Central memory CD8-positive, alpha-beta T cell (primary cell): ENCODE data around the gene SLC30A7.

Experiments used
- ATAC-seq: fragments of 150-1000 bp; cut with Tn5 transposase; replicated peaks from 2 replicates; pipeline ENCODE4 v1.10.0; 2022; ENCODE audit warnings: mild to moderate bottlenecking, moderate FRiP score, moderate number of reproducible peaks; ENCODE audit not compliant: poor library complexity, severe bottlenecking; ENCODE audit errors: extremely low read depth
- DNase-seq, 2 donors: peaks; one replicate each; pipeline ENCODE4 v3.0.0; 2021; ENCODE audit warnings: low spot score in 2 of 2
- H3K27ac Mint-ChIP-seq: one replicate; pipeline ENCODE4 v1.8.0; 2022; ENCODE audit warnings: low read depth, mild to moderate bottlenecking, moderate library complexity, mixed read lengths
- H3K27me3 Mint-ChIP-seq: one replicate; pipeline ENCODE4 v1.8.0; 2022; ENCODE audit warnings: mixed read lengths
- H3K36me3 Mint-ChIP-seq: one replicate; pipeline ENCODE4 v1.8.0; 2022; ENCODE audit warnings: mild to moderate bottlenecking, moderate library complexity, mixed read lengths; ENCODE audit not compliant: insufficient read depth
- H3K4me1 Mint-ChIP-seq: one replicate; pipeline ENCODE4 v1.8.0; 2022; ENCODE audit warnings: mixed read lengths
- H3K4me3 Mint-ChIP-seq: one replicate; pipeline ENCODE4 v1.8.0; 2022; ENCODE audit warnings: mild to moderate bottlenecking, moderate library complexity, mixed read lengths
- H3K9me3 Mint-ChIP-seq: one replicate; pipeline ENCODE4 v1.8.0; 2022; ENCODE audit warnings: mixed read lengths

Gene SLC30A7

DNA sequence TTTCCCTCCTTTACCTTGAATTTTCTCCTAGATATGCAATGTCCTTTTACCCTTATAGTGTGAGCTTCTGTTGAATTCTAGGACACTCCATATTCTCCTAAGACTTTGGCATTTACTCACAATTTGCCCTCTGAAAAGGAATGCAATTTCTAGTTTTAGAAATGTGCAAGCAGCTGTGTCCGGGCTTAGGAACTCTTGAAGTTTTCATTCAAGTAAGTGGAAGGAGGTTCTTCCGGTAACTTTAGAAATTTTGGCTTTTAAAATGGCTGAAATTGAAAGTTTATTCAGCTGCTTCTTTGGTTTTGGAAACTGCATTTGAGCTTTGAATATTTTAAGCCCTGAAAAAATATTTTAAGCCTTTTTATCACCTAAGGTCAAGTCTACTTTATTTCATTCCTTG, 73.4 kb downstream of the SLC30A7 start:
- Mint-ChIP-seq H3K4me3 (no peak overlapping the region), H3K27me3 (no peaks in the 10 kb centered on the region), H3K36me3 (peaks cover 24% of the 10 kb centered on the region), H3K4me1 (peaks cover 37% of the 10 kb centered on the region), H3K9me3 (no peaks in the 10 kb centered on the region), H3K27ac (no peak overlapping the region)
- no peak for DNase-seq
- ATAC-seq = no peak

DNA sequence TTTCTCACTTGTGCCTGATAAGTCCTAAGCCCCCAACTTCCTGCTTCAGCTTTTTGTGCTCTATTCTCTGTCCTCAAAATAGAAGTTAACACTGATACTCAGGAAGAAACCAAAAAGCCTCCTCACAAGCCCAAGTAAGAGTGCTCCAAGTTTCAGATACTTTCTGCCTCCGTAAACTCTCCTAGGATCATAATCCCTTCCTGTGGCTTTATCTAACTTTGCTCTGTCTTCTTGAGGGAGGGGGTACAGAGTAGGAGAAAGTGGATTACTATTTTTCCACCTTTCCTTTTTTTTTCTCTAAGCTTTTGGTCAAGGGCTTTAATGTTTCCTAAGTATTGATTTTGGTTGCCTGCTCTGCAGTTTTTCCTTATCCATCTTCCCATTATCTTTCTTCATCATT, 75.1 kb downstream of the SLC30A7 start:
- H3K4me1 Mint-ChIP-seq = peaks cover 29% of the 10 kb centered on the region
- ATAC-seq (no peak), DNase-seq (no peak)
- no peaks in the 10 kb centered on the region for H3K9me3 Mint-ChIP-seq
- H3K4me3 Mint-ChIP-seq = no peak overlapping the region
- H3K36me3 Mint-ChIP-seq = peaks cover 27% of the 10 kb centered on the region
- H3K27me3 Mint-ChIP-seq = no peaks in the 10 kb centered on the region
- peak overlapping the region; percentile 29 for H3K27ac Mint-ChIP-seq

GRCh38 chr1:100972185-100972584, 76.3 kb downstream of the SLC30A7 start:
- no peaks in the 10 kb centered on the region for H3K9me3 Mint-ChIP-seq
- peak overlapping the region; percentile 68 for H3K27ac Mint-ChIP-seq
- DNase-seq (no peak), ATAC-seq (no peak)
- H3K4me1 Mint-ChIP-seq = peaks cover 35% of the 10 kb centered on the region
- H3K27me3 Mint-ChIP-seq = no peaks in the 10 kb centered on the region
- H3K4me3 Mint-ChIP-seq = no peak overlapping the region
- H3K36me3 Mint-ChIP-seq = peaks cover 20% of the 10 kb centered on the region

DNA sequence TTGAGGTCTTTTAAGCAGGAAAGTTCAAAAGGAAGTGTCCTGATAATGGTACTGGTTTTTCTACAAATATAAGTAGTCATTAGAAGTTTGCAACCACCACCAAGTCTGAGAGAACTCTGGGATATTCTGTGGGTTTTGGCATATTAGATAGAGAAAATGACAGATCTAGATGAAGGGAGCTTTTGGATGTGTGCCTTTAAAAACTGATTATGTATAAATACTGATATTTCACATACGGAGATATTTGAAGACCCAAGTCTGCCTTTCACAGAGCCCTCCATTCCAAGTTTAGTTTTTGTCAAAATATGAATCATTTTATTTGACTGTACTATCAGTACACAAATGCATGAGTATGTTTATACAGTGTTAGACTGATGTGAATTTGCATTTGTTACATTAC, 81.0 kb downstream of the SLC30A7 start:
- ATAC-seq (no peak), DNase-seq (no peak)
- H3K4me3 Mint-ChIP-seq = no peak overlapping the region
- no peaks in the 10 kb centered on the region for H3K9me3 Mint-ChIP-seq
- peaks cover 21% of the 10 kb centered on the region for H3K4me1 Mint-ChIP-seq
- H3K36me3 Mint-ChIP-seq = peaks cover 22% of the 10 kb centered on the region
- no peak overlapping the region for H3K27ac Mint-ChIP-seq
- H3K27me3 Mint-ChIP-seq = no peaks in the 10 kb centered on the region

DNA sequence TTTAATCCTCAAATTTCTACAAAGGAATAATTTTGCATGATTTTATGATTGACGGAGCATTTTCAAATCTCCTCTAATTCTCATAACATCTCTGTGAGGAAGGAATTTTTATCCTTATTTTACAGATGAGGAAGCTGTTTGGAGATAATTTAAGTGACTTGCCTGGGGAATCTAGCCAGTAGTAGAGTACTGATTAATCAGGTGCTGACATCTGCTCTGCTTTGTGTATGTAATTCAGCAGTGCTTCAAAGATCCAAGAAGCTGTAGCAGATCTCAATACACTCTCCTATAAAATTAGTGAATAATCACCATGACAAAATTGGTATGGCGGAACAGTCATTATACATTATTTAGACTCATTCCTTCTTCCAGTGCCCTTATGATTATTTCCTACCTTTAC, 83.7 kb downstream of the SLC30A7 start:
- no peaks in the 10 kb centered on the region for H3K27me3 Mint-ChIP-seq
- no peak overlapping the region for H3K4me3 Mint-ChIP-seq
- H3K27ac Mint-ChIP-seq = no peak overlapping the region
- peaks cover 16% of the 10 kb centered on the region for H3K4me1 Mint-ChIP-seq
- DNase-seq (no peak), ATAC-seq (no peak)
- H3K9me3 Mint-ChIP-seq = no peaks in the 10 kb centered on the region
- H3K36me3 Mint-ChIP-seq = peaks cover 18% of the 10 kb centered on the region

DNA sequence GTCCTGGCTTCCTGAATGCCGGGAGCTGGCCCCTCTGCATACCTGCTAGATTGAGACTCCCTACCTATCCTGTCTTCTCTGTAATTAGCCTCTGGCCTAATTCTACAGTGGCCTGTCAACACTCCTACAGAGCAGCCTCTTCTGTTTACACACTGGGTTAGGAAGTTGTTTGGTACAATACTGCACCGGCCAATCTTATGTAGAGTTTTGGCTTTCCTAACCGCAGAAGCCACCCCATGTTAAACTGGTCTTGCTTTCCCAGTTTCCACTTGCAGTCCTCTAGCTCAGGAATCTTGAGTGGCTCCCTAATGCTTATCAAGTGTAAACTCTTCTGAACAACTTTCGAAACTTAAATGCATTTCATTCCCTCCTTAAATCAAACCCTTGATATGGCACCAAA, 86.9 kb downstream of the SLC30A7 start:
- Mint-ChIP-seq H3K4me1 (peaks cover 28% of the 10 kb centered on the region), H3K27ac (peak overlapping the region; percentile 12), H3K4me3 (no peak overlapping the region), H3K27me3 (no peaks in the 10 kb centered on the region), H3K9me3 (no peaks in the 10 kb centered on the region), H3K36me3 (peaks cover 13% of the 10 kb centered on the region)
- DNase-seq = no peak
- ATAC-seq = no peak

DNA sequence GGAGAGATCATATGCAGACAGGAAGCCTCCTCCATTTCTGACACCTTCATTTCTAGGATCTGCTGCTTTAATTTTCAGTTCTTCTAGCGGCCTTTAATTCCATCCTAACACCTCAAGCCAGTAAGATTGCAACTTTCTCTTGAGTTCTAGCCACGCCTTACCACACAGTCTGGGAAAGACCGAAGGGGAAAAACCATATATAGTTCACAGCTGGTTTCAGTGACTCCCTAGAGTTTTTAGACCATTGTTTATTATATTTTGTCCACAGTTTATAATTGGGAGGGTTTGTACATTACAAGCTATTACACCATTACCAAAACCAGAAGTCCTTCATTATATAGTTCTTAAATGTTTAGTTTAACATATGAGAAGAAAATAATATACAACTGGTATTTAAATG, 92.2 kb downstream of the SLC30A7 start:
- H3K4me1 Mint-ChIP-seq = peaks cover 23% of the 10 kb centered on the region
- no peaks in the 10 kb centered on the region for H3K27me3 Mint-ChIP-seq
- H3K9me3 Mint-ChIP-seq = no peaks in the 10 kb centered on the region
- H3K4me3 Mint-ChIP-seq = no peak overlapping the region
- peak overlapping the region; percentile 5 for H3K27ac Mint-ChIP-seq
- no peak for ATAC-seq
- no peak for DNase-seq
- H3K36me3 Mint-ChIP-seq = peaks cover 19% of the 10 kb centered on the region

- H3K36me3 Mint-ChIP-seq = peaks cover 21% of the 10 kb centered on the region
- DNase-seq = no peak
These were observed 93.6 kb downstream of the SLC30A7 start for GRCh38 chr1:100989306-100990077.

GRCh38 chr1:100995198-100995988, 99.5 kb downstream of the SLC30A7 start:
- H3K4me1 Mint-ChIP-seq = no peaks in the 10 kb centered on the region
- peaks cover 14% of the 10 kb centered on the region for H3K36me3 Mint-ChIP-seq
- H3K9me3 Mint-ChIP-seq = no peaks in the 10 kb centered on the region
- H3K27ac Mint-ChIP-seq = no peak overlapping the region
- no peaks in the 10 kb centered on the region for H3K27me3 Mint-ChIP-seq
- no peak overlapping the region for H3K4me3 Mint-ChIP-seq
- DNase-seq = no peak
- no peak for ATAC-seq

More at GRCh38 chr1:100989306-100990077, 93.6 kb downstream of the SLC30A7 start:
- H3K4me3 Mint-ChIP-seq = no peak overlapping the region
- H3K4me1 Mint-ChIP-seq = peaks cover 23% of the 10 kb centered on the region
- no peaks in the 10 kb centered on the region for H3K9me3 Mint-ChIP-seq
- no peak for ATAC-seq
- no peaks in the 10 kb centered on the region for H3K27me3 Mint-ChIP-seq
- no peak overlapping the region for H3K27ac Mint-ChIP-seq

- no peaks in the 10 kb centered on the region for H3K9me3 Mint-ChIP-seq
- no peak overlapping the region for H3K27ac Mint-ChIP-seq
- H3K4me3 Mint-ChIP-seq = no peak overlapping the region
- H3K4me1 Mint-ChIP-seq = peaks cover 9% of the 10 kb centered on the region
- H3K36me3 Mint-ChIP-seq = peaks cover 6% of the 10 kb centered on the region
- no peak for DNase-seq
- no peaks in the 10 kb centered on the region for H3K27me3 Mint-ChIP-seq
- ATAC-seq = no peak
These were observed 102.5 kb downstream of the SLC30A7 start for GRCh38 chr1:100998426-100998825.

GRCh38 chr1:101000131-101000873, 104.4 kb downstream of the SLC30A7 start:
- Mint-ChIP-seq H3K27ac (no peak overlapping the region), H3K27me3 (no peaks in the 10 kb centered on the region), H3K4me3 (no peak overlapping the region), H3K9me3 (no peaks in the 10 kb centered on the region), H3K4me1 (peaks cover 24% of the 10 kb centered on the region), H3K36me3 (peaks cover 5% of the 10 kb centered on the region)
- DNase-seq (no peak), ATAC-seq (no peak)

- peaks cover 9% of the 10 kb centered on the region for H3K36me3 Mint-ChIP-seq
- no peak overlapping the region for H3K27ac Mint-ChIP-seq
- H3K27me3 Mint-ChIP-seq = no peaks in the 10 kb centered on the region
- ATAC-seq (no peak), DNase-seq (no peak)
- H3K4me1 Mint-ChIP-seq = peaks cover 35% of the 10 kb centered on the region
- no peaks in the 10 kb centered on the region for H3K9me3 Mint-ChIP-seq
- H3K4me3 Mint-ChIP-seq = no peak overlapping the region
These were observed 106.7 kb downstream of the SLC30A7 start for GRCh38 chr1:101002551-101002950.
